ENCODE measurements around the gene IGF2BP2.
"Not testable (repeated sequence)": the region's sequence is repeated elsewhere in the genome, so short reads cannot be mapped to it uniquely, and the experiment has no call there.

Gene IGF2BP2

DNA sequence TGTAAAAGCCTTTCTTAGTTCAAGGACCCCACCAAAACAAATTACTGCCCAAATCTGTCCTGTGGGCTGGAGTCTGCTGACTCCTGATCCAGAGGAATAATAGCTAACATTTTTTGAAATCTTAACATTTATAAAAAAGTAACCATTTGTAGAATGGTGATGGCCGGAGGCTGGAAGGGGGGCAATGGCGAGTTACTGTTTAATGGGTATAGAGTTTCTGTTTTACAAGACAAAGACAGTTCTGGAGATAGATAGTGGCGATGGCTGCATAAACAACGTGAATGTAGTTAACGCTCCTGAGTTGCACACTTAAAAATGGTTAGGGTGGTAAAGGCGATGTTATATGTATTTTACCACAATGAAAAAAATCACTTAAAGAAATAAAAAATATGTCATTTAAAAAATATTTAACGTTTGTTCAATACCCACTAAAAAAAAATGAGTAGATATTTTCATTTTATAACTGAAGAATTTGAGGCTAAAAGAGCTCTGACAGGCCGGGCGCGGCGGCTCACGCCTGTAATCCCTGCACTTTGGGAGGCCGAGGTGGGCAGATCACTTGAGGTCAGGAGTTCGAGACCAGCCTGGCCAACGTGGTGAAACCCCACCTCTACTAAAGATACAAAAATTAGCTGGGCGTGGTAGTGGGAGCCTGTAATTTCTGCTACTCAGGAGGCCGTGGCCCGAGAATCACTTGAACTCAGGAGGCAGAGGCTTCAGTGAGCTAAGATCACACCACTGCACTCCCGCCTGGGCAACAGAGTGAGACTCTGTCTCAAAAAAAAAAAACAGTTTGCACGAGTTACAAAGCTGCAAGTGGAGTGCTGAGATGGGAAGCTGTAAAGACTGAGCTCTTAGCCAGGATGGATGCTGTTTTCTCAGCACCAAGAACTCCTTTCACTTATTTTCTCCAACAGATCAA is 37.6 kb downstream of the IGF2BP2 start:
- H3K36me3 ChIP-seq (replicated peaks; ENCODE audit: low read depth, low read length), result no peaks in the 10 kb centered on the region
- no peak overlapping the region for H3K4me3 ChIP-seq (ENCODE audit: low read length)
- no peaks in the 10 kb centered on the region for H3K79me2 ChIP-seq (ENCODE audit: low read length)
- no peak overlapping the region for H2AFZ ChIP-seq (ENCODE audit: low read depth, low read length)
- no peak for TF ChIP-seq EZH2phosphoT487 (IDR thresholded peaks at IDR 0.05; ENCODE audit: low read depth)
- TF ChIP-seq, protein P1, sequence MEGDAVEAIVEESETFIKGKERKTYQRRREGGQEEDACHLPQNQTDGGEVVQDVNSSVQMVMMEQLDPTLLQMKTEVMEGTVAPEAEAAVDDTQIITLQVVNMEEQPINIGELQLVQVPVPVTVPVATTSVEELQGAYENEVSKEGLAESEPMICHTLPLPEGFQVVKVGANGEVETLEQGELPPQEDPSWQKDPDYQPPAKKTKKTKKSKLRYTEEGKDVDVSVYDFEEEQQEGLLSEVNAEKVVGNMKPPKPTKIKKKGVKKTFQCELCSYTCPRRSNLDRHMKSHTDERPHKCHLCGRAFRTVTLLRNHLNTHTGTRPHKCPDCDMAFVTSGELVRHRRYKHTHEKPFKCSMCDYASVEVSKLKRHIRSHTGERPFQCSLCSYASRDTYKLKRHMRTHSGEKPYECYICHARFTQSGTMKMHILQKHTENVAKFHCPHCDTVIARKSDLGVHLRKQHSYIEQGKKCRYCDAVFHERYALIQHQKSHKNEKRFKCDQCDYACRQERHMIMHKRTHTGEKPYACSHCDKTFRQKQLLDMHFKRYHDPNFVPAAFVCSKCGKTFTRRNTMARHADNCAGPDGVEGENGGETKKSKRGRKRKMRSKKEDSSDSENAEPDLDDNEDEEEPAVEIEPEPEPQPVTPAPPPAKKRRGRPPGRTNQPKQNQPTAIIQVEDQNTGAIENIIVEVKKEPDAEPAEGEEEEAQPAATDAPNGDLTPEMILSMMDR (IDR thresholded peaks at IDR 0.05; ENCODE audit: low read depth, low read length), result no peak
- H3K9ac ChIP-seq (ENCODE audit: low read length), result no peak overlapping the region
- no peaks in the 10 kb centered on the region for H3K4me1 ChIP-seq (ENCODE audit: low read length)
- H3K27me3 ChIP-seq (ENCODE audit: low read depth, low read length), result peaks cover 12% of the 10 kb centered on the region
- H3K4me2 ChIP-seq (ENCODE audit: low read length), result no peak overlapping the region
- H4K20me1 ChIP-seq (ENCODE audit: insufficient read depth, low read length), result no peaks in the 10 kb centered on the region
- no peaks in the 10 kb centered on the region for H3K9me3 ChIP-seq (ENCODE audit: insufficient read depth, low read length)
- no peak overlapping the region for H3K27ac ChIP-seq (ENCODE audit: low read length)

DNA sequence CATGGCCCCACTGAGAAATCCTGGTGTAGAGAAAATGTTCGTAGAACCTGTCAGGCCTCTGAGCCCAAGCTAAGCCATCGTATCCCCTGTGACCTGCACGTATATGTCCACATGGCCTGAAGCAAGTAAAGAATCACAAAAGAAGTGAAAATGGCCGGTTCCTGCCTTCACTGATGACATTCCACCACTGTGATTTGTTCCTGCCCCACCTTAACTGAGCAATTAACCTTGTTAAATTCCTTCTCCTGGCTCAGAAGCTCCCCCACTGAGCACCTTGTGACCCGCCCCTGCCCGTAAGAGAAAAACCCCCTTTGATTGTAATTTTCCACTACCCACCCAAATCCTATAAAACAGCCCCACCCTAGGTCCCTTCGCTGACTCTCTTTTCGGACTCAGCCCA is 38.6 kb downstream of the IGF2BP2 start:
- H3K27me3 ChIP-seq (ENCODE audit: low read depth, low read length), result peaks cover 12% of the 10 kb centered on the region
- not testable (repeated sequence) for H3K27ac ChIP-seq (ENCODE audit: low read length); H3K79me2 ChIP-seq (ENCODE audit: low read length); H3K4me3 ChIP-seq (ENCODE audit: low read length); H4K20me1 ChIP-seq (ENCODE audit: insufficient read depth, low read length); H3K9ac ChIP-seq (ENCODE audit: low read length); H2AFZ ChIP-seq (ENCODE audit: low read depth, low read length); H3K36me3 ChIP-seq (replicated peaks; ENCODE audit: low read depth, low read length); H3K4me2 ChIP-seq (ENCODE audit: low read length); H3K9me3 ChIP-seq (ENCODE audit: insufficient read depth, low read length); H3K4me1 ChIP-seq (ENCODE audit: low read length)

DNA sequence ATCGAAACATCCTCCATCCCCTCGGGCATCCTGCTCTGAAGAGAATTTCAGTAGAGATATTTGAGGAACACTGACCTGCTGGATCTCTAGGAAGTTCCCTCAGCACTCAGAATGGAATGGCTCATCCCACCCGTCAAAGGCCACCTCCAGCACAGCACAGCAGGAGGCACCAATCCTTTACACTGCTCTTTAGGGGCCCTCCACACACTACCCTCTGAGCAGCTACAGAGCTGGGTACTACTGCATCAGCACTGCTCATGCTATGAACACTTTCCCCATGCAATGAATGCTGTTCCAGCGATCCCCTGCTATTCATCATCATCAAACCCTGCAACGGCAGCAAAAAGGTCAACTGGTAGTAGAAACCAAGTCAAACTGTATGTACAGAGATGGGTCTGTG is 40.5 kb downstream of the IGF2BP2 start:
- H3K4me1 ChIP-seq (ENCODE audit: low read length), result no peaks in the 10 kb centered on the region
- H3K4me3 ChIP-seq (ENCODE audit: low read length), result no peak overlapping the region
- TF ChIP-seq, protein P1 (IDR thresholded peaks at IDR 0.05; ENCODE audit: low read depth, low read length), result no peak
- no peak for TF ChIP-seq EZH2phosphoT487 (IDR thresholded peaks at IDR 0.05; ENCODE audit: low read depth)
- H3K9me3 ChIP-seq (ENCODE audit: insufficient read depth, low read length), result no peaks in the 10 kb centered on the region
- H4K20me1 ChIP-seq (ENCODE audit: insufficient read depth, low read length), result no peaks in the 10 kb centered on the region
- H2AFZ ChIP-seq (ENCODE audit: low read depth, low read length), result no peak overlapping the region
- no peaks in the 10 kb centered on the region for H3K36me3 ChIP-seq (replicated peaks; ENCODE audit: low read depth, low read length)
- no peak overlapping the region for H3K27ac ChIP-seq (ENCODE audit: low read length)
- H3K79me2 ChIP-seq (ENCODE audit: low read length), result no peaks in the 10 kb centered on the region
- no peak overlapping the region for H3K9ac ChIP-seq (ENCODE audit: low read length)
- peaks cover 16% of the 10 kb centered on the region; the same call in 1 of the 2 replicates for H3K27me3 ChIP-seq (ENCODE audit: low read depth, low read length)
- H3K4me2 ChIP-seq (ENCODE audit: low read length), result no peak overlapping the region

DNA sequence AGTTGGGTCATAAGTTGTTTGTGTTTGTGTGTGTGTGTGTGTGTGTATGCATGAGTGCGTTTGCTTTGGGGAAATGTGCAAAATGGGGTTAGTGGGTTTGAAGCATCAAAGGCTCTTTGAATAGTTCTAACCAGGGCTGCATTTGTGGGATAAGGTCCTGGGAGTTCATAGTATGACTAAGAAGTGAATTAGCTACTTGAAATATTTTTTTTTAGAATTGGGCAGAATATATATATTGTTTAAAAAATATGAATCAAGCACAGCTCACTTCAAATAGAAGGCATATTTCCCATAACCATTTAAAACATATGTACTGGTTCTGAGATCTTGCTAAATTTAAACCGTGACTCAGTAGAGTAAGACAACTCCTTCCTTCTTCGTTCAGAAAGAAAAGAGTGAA is 43.1 kb downstream of the IGF2BP2 start:
- Histone ChIP-seq H2AFZ (ENCODE audit: low read depth, low read length) (no peak overlapping the region), H3K79me2 (ENCODE audit: low read length) (no peaks in the 10 kb centered on the region), H3K9ac (ENCODE audit: low read length) (no peak overlapping the region), H4K20me1 (ENCODE audit: insufficient read depth, low read length) (no peaks in the 10 kb centered on the region), H3K4me1 (ENCODE audit: low read length) (no peaks in the 10 kb centered on the region), H3K27ac (ENCODE audit: low read length) (no peak overlapping the region), H3K9me3 (ENCODE audit: insufficient read depth, low read length) (no peaks in the 10 kb centered on the region), H3K36me3 (replicated peaks; ENCODE audit: low read depth, low read length) (no peaks in the 10 kb centered on the region), H3K4me2 (ENCODE audit: low read length) (no peak overlapping the region), H3K4me3 (ENCODE audit: low read length) (no peak overlapping the region), H3K27me3 (ENCODE audit: low read depth, low read length) (peaks cover 19% of the 10 kb centered on the region; the same call in 1 of the 2 replicates)
- no peak for TF ChIP-seq EZH2phosphoT487 (IDR thresholded peaks at IDR 0.05; ENCODE audit: low read depth)

DNA sequence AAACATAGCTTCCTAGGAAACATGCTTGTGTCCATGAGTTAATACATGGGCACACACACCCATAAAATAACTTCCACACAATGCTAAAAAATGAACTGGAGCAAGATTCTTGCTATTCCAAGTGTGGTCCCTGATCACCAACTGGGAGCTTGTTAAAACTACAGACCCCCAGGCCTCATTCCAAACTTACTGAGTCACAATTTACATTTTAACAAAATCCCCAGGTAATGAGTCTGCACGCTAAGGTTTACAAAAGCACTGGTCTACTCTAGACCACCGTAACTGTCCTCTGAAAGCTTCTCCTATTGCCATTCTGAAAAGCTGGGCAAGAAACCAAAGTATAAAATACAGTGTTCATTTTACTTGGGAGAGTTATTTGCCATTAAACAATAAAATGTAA is 45.4 kb downstream of the IGF2BP2 start:
- H3K36me3 ChIP-seq (replicated peaks; ENCODE audit: low read depth, low read length), result no peaks in the 10 kb centered on the region
- H2AFZ ChIP-seq (ENCODE audit: low read depth, low read length), result no peak overlapping the region
- H4K20me1 ChIP-seq (ENCODE audit: insufficient read depth, low read length), result no peaks in the 10 kb centered on the region
- no peak for TF ChIP-seq EZH2phosphoT487 (IDR thresholded peaks at IDR 0.05; ENCODE audit: low read depth)
- TF ChIP-seq, protein P1 (IDR thresholded peaks at IDR 0.05; ENCODE audit: low read depth, low read length), result no peak
- H3K9ac ChIP-seq (ENCODE audit: low read length), result no peak overlapping the region
- no peak overlapping the region for H3K4me3 ChIP-seq (ENCODE audit: low read length)
- H3K27ac ChIP-seq (ENCODE audit: low read length), result no peak overlapping the region
- no peaks in the 10 kb centered on the region for H3K9me3 ChIP-seq (ENCODE audit: insufficient read depth, low read length)
- peaks cover 32% of the 10 kb centered on the region; the same call in 1 of the 2 replicates for H3K27me3 ChIP-seq (ENCODE audit: low read depth, low read length)
- H3K4me1 ChIP-seq (ENCODE audit: low read length), result no peaks in the 10 kb centered on the region
- no peaks in the 10 kb centered on the region for H3K79me2 ChIP-seq (ENCODE audit: low read length)
- no peak overlapping the region for H3K4me2 ChIP-seq (ENCODE audit: low read length)

Data from OCI-LY3 (cell line).